Esophagus muscularis mucosa (tissue), 4 donors: ENCODE data around the gene EEPD1. TPM values are rescaled to one million over a fixed set of nuclear protein-coding genes. Genes with fewer than 3 reads are reported as not detected.

Experiments used
- DNase-seq: peaks from one replicate; pipeline ENCODE4 v3.0.0-alpha.2; 2017; ENCODE audit errors: extremely low spot score
- H3K27ac ChIP-seq, 4 donors: fragments of 200-600 bp; sonication (generic); replicated peaks in 1 of 4; 1 replicate in 3 of 4; 2 replicates in 1 of 4; pipeline ENCODE4 v1.5.1; 2016 to 2019; ENCODE audit warnings: mild to moderate bottlenecking in 1 of 4
- H3K27me3 ChIP-seq, 4 donors: fragments of 200-600 bp; sonication (generic); one replicate each; pipeline versions ENCODE4 v1.5.1 to v1.6.0; 2016 to 2019
- H3K36me3 ChIP-seq, 4 donors: fragments of 200-600 bp; sonication (generic); one replicate each; pipeline ENCODE4 v1.5.1; 2016 to 2019
- H3K4me1 ChIP-seq, 4 donors: fragments of 200-600 bp; sonication (generic); one replicate each; pipeline ENCODE4 v1.5.1; 2016 to 2019
- H3K4me3 ChIP-seq, 4 donors: fragments of 200-600 bp; sonication (generic); 1 replicate in 2 of 4; 2 replicates in 2 of 4; pipeline ENCODE4 v1.5.1; 2016 to 2019; ENCODE audit warnings: mild to moderate bottlenecking in 4 of 4, moderate library complexity in 1 of 4
- H3K9me3 ChIP-seq, 4 donors: fragments of 200-600 bp; sonication (generic); 1 replicate in 3 of 4; 2 replicates in 1 of 4; pipeline ENCODE4 v1.5.1; 2016 to 2019
- EP300 ChIP-seq: sonication (generic); formaldehyde crosslinking; IDR thresholded peaks from one replicate; pipeline ENCODE4 v1.6.1; 2017; ENCODE audit warnings: antibody characterized with exemption
- POLR2A ChIP-seq: fragments of 450-650 bp; IDR thresholded peaks from one replicate; pipeline ENCODE4 v1.6.1; 2017; ENCODE audit warnings: antibody characterized with exemption, moderate library complexity, mild to moderate bottlenecking, low read depth
- POLR2AphosphoS5 ChIP-seq, 2 donors: sonication (generic); formaldehyde crosslinking; IDR thresholded peaks; one replicate each; pipeline ENCODE4 v1.6.1; 2017; ENCODE audit warnings: antibody characterized with exemption in 2 of 2
- WGBS: methylation state at CpG from one replicate; pipeline ENCODE4 v1.1.5; 2018; 5-methylcytosine and 5-hydroxymethylcytosine counted together
- intact Hi-C: fragments of 100-400 bp; cut with DNase I; formaldehyde crosslinking; loops from one replicate; pipeline ENCODE4 v1.15.1; 2023
- total RNA-seq, 4 donors: library from RNA; depleted of rRNA; stranded (reverse); fragments of >200 nt; gene quantifications; one replicate each; pipeline versions ENCODE4 v1.1.0 to v1.2.1, GENCODE V29; 2016
- TF ChIP-seq, protein P1 (sequence below), 3 experiments: fragments of 200-600 bp in 2 of 3; fragments of 450-650 bp in 1 of 3; sonication (generic) in 2 of 3; IDR thresholded peaks; one replicate each; pipeline ENCODE4 v1.5.1; 2017 to 2019; ENCODE audit warnings: antibody characterized with exemption in 3 of 3, mild to moderate bottlenecking in 2 of 3, moderate library complexity in 1 of 3

EEPD1 gene
- total RNA-seq, 4 donors from 2014 or later = 18.7 to 27.9 (median 26.6) TPM

DNA sequence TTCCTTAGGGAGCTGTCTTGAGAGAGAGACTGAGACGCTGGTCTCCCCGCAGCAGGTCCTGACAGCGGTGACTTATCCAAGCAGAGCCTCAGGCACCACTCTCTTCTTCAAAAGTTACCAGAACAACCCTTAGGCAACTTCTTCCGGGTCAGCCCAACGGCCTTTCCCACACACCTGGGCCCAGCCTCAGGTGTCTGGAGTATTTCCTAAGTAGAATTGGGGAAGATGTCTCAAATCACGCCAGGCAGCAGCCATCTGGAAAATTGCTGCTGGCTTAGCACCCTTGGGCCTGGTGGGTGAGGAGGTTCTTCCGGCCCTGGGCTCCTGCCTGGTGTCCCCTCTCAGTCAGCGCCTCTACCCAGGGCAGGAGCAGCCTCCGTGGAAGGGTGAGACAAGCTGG lies 156.2 kb downstream of the EEPD1 start:
- WGBS = 93% methylated on average over 2 of the region's 9 CpGs
- no peak for DNase-seq
- Histone ChIP-seq H3K4me1 (peaks cover 4 to 17% (median 13%) of the 10 kb centered on the region in 4 donors), H3K4me3 (no peak overlapping the region), H3K36me3 (no peaks in the 10 kb centered on the region), H3K27ac (no peak overlapping the region), H3K27me3 (no peaks in the 10 kb centered on the region), H3K9me3 (no peaks in the 10 kb centered on the region)
- TF ChIP-seq, protein P1, sequence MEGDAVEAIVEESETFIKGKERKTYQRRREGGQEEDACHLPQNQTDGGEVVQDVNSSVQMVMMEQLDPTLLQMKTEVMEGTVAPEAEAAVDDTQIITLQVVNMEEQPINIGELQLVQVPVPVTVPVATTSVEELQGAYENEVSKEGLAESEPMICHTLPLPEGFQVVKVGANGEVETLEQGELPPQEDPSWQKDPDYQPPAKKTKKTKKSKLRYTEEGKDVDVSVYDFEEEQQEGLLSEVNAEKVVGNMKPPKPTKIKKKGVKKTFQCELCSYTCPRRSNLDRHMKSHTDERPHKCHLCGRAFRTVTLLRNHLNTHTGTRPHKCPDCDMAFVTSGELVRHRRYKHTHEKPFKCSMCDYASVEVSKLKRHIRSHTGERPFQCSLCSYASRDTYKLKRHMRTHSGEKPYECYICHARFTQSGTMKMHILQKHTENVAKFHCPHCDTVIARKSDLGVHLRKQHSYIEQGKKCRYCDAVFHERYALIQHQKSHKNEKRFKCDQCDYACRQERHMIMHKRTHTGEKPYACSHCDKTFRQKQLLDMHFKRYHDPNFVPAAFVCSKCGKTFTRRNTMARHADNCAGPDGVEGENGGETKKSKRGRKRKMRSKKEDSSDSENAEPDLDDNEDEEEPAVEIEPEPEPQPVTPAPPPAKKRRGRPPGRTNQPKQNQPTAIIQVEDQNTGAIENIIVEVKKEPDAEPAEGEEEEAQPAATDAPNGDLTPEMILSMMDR (IDR thresholded peaks at IDR 0.05) = no peak
- TF ChIP-seq EP300 (no peak), POLR2AphosphoS5 (IDR thresholded peaks at IDR 0.05) (no peak), POLR2A (no peak)
- intact Hi-C loops = no loop called here

DNA sequence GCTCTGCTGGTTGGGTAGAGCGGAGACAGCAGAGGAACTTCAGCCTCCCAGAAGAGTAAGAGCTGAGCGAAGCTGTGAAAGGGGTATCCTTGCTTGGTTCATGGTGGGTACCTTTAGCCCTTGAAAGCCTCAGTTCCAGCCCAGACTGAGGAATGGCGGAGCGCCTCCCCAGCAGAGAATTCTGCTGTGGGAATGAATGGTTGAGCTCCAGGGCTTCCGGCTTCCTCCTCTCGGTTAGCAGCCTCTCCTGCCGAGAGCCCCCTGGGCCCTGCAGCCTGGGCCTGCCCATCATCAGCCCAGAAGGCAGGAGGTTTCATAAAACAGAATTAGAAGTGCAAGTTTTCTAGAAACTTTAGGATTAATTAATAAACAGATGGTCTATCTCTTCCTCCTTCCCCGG lies 156.7 kb downstream of the EEPD1 start:
- intact Hi-C loops = loop anchor here (10.0 kb wide), 1 partner anchor 395 kb away; no protein-coding TSS in a partner anchor
- Histone ChIP-seq H3K9me3 (no peaks in the 10 kb centered on the region), H3K27ac (no peak overlapping the region), H3K4me1 (peaks cover 0 to 13% (median 9%) of the 10 kb centered on the region in 4 donors), H3K36me3 (no peaks in the 10 kb centered on the region), H3K27me3 (no peaks in the 10 kb centered on the region), H3K4me3 (no peak overlapping the region)
- no peak for DNase-seq
- 97% methylated on average over 4 of the region's 8 CpGs for WGBS
- TF ChIP-seq, protein P1 (IDR thresholded peaks at IDR 0.05) = no peak
- no peak for TF ChIP-seq POLR2A
- TF ChIP-seq EP300 = no peak
- no peak for TF ChIP-seq POLR2AphosphoS5 (IDR thresholded peaks at IDR 0.05)

DNA sequence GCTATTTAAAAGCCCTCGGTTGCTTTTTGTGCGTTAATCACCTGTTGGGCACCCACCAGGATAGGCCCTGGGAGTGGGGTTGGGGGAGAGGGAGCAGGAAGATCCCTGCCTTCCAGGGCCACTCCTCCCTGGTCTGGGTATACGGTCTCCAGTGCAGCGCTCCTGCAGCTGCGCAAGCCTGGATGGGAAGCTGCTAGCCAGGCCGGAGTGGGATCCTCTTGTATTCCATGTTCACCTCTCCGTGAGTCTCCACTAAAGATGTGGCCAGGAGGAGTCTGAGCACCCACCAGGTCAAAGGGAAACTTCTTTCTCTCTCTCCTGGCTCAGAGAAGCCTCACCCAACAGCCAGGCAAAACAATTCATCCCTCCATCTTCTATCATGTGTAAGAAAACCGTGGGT lies 157.8 kb downstream of the EEPD1 start:
- Histone ChIP-seq H3K27me3 (no peaks in the 10 kb centered on the region), H3K4me1 (peaks cover 5 to 10% (median 8%) of the 10 kb centered on the region in 4 donors), H3K9me3 (no peaks in the 10 kb centered on the region), H3K4me3 (no peak overlapping the region), H3K36me3 (no peaks in the 10 kb centered on the region), H3K27ac (no peak overlapping the region)
- TF ChIP-seq POLR2A = no peak
- TF ChIP-seq, protein P1 (IDR thresholded peaks at IDR 0.05) = no peak
- no peak for TF ChIP-seq EP300
- no peak for TF ChIP-seq POLR2AphosphoS5 (IDR thresholded peaks at IDR 0.05)
- intact Hi-C loops = loop anchor here (10.0 kb wide), 1 partner anchor 396 kb away; no protein-coding TSS in a partner anchor
- DNase-seq = no peak
- 94% methylated on average over 8 of the region's 8 CpGs for WGBS

DNA sequence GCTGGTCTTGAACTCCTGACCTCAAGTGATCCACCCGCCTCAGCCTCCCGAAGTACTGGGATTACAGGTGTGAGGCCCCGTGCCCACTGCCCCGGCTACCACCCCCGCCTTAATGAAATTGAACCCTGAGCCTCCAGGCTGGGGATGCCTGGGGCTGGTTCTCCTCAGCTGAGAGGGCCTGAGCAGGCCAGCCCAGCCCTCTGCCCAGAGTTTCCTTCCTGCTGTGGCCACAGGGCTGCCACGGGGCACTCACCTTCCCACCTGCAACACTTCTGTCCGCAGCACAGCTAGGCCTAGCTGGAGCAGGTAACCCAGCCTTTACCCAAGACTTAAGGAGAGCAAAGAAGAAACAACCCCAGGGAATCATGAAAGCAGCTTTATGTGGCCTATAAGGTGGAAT lies 158.5 kb downstream of the EEPD1 start:
- intact Hi-C loops = loop anchor here (10.0 kb wide), 1 partner anchor 397 kb away; no protein-coding TSS in a partner anchor
- 100% methylated on average over 2 of the region's 7 CpGs for WGBS
- DNase-seq = no peak

More for the DNA sequence above, 158.5 kb downstream of the EEPD1 start:
- no peak overlapping the region for H3K4me3 ChIP-seq
- no peaks in the 10 kb centered on the region for H3K36me3 ChIP-seq
- H3K27ac ChIP-seq = no peak overlapping the region
- H3K4me1 ChIP-seq = peaks cover 5 to 10% (median 8%) of the 10 kb centered on the region in 4 donors
- no peaks in the 10 kb centered on the region for H3K9me3 ChIP-seq
- TF ChIP-seq, protein P1 (IDR thresholded peaks at IDR 0.05) = no peak
- TF ChIP-seq POLR2AphosphoS5 (IDR thresholded peaks at IDR 0.05) (no peak), POLR2A (no peak), EP300 (no peak)
- no peaks in the 10 kb centered on the region for H3K27me3 ChIP-seq
